ENCODE measurements around the gene TOLLIP.

DNA sequence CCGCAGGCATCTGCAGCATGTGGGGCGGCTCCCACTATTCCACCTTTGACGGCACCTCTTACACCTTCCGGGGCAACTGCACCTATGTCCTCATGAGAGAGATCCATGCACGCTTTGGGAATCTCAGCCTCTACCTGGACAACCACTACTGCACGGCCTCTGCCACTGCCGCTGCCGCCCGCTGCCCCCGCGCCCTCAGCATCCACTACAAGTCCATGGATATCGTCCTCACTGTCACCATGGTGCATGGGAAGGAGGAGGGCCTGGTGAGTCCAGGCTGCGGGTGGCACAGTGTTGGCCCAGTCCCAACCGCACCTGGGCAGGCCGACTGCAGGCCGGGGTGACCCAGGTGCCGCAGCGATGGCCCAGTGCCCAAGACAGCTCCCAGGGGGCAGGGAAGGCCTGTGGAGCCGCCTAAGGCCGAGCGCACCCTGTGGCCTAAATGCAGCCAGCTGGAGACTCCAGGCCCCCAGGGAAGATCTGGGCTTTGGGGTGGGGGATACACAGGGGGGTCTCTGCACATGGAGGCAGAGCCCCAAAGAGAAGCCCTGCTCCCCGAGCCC, 55.3 kb downstream of the TOLLIP start:
- TF ChIP-seq, protein P1, sequence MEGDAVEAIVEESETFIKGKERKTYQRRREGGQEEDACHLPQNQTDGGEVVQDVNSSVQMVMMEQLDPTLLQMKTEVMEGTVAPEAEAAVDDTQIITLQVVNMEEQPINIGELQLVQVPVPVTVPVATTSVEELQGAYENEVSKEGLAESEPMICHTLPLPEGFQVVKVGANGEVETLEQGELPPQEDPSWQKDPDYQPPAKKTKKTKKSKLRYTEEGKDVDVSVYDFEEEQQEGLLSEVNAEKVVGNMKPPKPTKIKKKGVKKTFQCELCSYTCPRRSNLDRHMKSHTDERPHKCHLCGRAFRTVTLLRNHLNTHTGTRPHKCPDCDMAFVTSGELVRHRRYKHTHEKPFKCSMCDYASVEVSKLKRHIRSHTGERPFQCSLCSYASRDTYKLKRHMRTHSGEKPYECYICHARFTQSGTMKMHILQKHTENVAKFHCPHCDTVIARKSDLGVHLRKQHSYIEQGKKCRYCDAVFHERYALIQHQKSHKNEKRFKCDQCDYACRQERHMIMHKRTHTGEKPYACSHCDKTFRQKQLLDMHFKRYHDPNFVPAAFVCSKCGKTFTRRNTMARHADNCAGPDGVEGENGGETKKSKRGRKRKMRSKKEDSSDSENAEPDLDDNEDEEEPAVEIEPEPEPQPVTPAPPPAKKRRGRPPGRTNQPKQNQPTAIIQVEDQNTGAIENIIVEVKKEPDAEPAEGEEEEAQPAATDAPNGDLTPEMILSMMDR (IDR thresholded peaks at IDR 0.05; ENCODE audit: insufficient read depth, low read length): no peak
- TF ChIP-seq POLR2AphosphoS5 (IDR thresholded peaks at IDR 0.05; ENCODE audit: low read depth) (no peak), GABPA (IDR thresholded peaks at IDR 0.05; ENCODE audit: low read depth) (no peak)
